ENCODE data around the gene CNNM1. TPM values are rescaled to one million over a fixed set of nuclear protein-coding genes. Genes with fewer than 3 reads are reported as not detected.

CNNM1 gene
- total and polyA plus RNA-seq, 2 donors (not counting 1 experiment from before 2014, with no cell fraction given), result not detected

DNA sequence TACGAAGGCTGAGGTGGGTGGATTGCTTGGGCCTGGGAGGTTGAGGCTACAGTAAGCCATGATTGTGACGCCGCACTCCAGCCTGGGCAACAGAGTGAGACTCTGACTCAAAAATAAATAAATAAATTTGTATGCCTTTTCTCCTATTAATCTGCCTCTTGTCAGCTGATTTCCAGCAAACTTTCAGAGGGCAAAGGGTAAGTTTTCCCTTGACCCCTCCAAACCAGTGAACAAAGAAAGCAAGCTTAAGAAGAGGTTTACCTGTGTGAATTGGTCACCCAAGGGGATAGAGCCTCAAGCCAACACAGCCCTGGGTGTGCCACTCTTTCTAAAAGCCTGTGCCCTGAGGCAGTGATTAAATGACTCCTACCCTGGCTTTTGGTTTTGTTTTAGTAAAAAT, 70.5 kb downstream of the CNNM1 start:
- H3K36me3 ChIP-seq (replicated peaks in 1 of 2; ENCODE audit: control extremely low read depth in 1 of 2, control insufficient read depth in 1 of 2, extremely low read depth in 1 of 2, insufficient read depth in 2 of 2, low read length in 1 of 2), result peaks cover 5 to 33% of the 10 kb centered on the region in 2 experiments
- intact Hi-C loops (cut with micrococcal nuclease), result no loop called here
- H3K4me3 ChIP-seq (ENCODE audit: control extremely low read depth in 1 of 5, extremely low read depth in 1 of 5, insufficient read depth in 1 of 5, low read depth in 2 of 5, low read length in 4 of 5), result no peak overlapping the region

DNA sequence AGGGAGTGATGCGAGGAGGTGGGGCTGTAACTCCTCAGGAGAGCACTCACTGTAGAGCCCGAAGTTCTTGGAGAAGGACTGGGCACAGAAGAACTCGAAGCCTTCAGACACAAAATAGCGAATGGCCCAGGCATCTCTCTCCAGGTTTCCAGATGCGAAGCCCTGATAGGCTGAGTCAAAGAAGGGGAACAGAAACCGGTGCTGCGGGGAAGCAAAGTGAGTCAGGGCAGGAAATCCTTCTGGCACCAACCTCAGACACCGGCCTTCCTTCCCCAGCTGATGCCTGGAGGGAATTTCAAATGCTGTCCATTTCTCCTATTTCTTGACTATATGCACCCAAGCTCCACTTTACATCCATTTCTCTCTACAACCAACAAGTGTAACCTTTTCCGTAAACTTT, 74.5 kb downstream of the CNNM1 start:
- H3K4me3 ChIP-seq (ENCODE audit: control extremely low read depth in 1 of 5, extremely low read depth in 1 of 5, insufficient read depth in 1 of 5, low read depth in 2 of 5, low read length in 4 of 5), result no peak overlapping the region
- DNase-seq, result no peak
- H3K79me2 ChIP-seq (ENCODE audit: control insufficient read depth, insufficient read depth, low read length), result no peaks in the 10 kb centered on the region
- POLR2A ChIA-PET, result no interaction called here
- H3K27me3 ChIP-seq (replicated peaks in 1 of 4; ENCODE audit: control extremely low read depth in 1 of 4, control insufficient read depth in 3 of 4, insufficient read depth in 4 of 4, low read length in 3 of 4), result no peaks in the 10 kb centered on the region
- no peak overlapping the region for H3K27ac ChIP-seq (ENCODE audit: low read length in 2 of 2)
- no peak overlapping the region for H3K9ac ChIP-seq (ENCODE audit: low read length)
- no peak for TF ChIP-seq EZH2 (IDR thresholded peaks at IDR 0.05; ENCODE audit: borderline replicate concordance, insufficient read depth, low read depth, low read length, poor library complexity, severe bottlenecking)
- TF ChIP-seq, protein P1, sequence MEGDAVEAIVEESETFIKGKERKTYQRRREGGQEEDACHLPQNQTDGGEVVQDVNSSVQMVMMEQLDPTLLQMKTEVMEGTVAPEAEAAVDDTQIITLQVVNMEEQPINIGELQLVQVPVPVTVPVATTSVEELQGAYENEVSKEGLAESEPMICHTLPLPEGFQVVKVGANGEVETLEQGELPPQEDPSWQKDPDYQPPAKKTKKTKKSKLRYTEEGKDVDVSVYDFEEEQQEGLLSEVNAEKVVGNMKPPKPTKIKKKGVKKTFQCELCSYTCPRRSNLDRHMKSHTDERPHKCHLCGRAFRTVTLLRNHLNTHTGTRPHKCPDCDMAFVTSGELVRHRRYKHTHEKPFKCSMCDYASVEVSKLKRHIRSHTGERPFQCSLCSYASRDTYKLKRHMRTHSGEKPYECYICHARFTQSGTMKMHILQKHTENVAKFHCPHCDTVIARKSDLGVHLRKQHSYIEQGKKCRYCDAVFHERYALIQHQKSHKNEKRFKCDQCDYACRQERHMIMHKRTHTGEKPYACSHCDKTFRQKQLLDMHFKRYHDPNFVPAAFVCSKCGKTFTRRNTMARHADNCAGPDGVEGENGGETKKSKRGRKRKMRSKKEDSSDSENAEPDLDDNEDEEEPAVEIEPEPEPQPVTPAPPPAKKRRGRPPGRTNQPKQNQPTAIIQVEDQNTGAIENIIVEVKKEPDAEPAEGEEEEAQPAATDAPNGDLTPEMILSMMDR (IDR thresholded peaks at IDR 0.05), result no peak
- CTCF ChIA-PET, result interaction anchor here (1.5 to 4.0 kb wide), 2 partner anchors 11 to 307 kb away, joined by 4 to 21 read pairs; no protein-coding TSS in a partner anchor
- H3K9me3 ChIP-seq (ENCODE audit: control extremely low read depth in 1 of 3, control insufficient read depth in 2 of 3, insufficient read depth in 1 of 3, low read length in 2 of 3), result no peaks in the 10 kb centered on the region
- H3K4me3 Mint-ChIP-seq, result no peak overlapping the region
- peaks cover 8 to 51% of the 10 kb centered on the region in 2 experiments for H3K36me3 ChIP-seq (replicated peaks in 1 of 2; ENCODE audit: control extremely low read depth in 1 of 2, control insufficient read depth in 1 of 2, extremely low read depth in 1 of 2, insufficient read depth in 2 of 2, low read length in 1 of 2)
- no peaks in the 10 kb centered on the region for H3K4me1 ChIP-seq (ENCODE audit: control insufficient read depth in 2 of 2, insufficient read depth in 2 of 2, low read length in 2 of 2)
- ATAC-seq (ENCODE audit: low read depth), result no peak
- H3K27ac Mint-ChIP-seq, result no peak overlapping the region
- no peak overlapping the region for H2AFZ ChIP-seq (ENCODE audit: insufficient read depth, low read depth, low read length, poor library complexity, severe bottlenecking)
- H4K20me1 ChIP-seq (ENCODE audit: control insufficient read depth, insufficient read depth, low read length, poor library complexity, severe bottlenecking), result no peaks in the 10 kb centered on the region
- no peaks in the 10 kb centered on the region for H3K27me3 Mint-ChIP-seq
- H3K9me3 Mint-ChIP-seq (ENCODE audit: insufficient read depth), result no peaks in the 10 kb centered on the region
- peaks cover 10% of the 10 kb centered on the region for H3K4me1 Mint-ChIP-seq
- no peak overlapping the region for H3K4me2 ChIP-seq (replicated peaks; ENCODE audit: low read depth, low read length, poor library complexity, severe bottlenecking)
- intact Hi-C loops (cut with micrococcal nuclease), result no loop called here
- WGBS (ENCODE audit: insufficient coverage), result 41% methylated on average over 8 of the region's 9 CpGs

More for the DNA sequence above, 70.5 kb downstream of the CNNM1 start:
- no peak for TF ChIP-seq EZH2 (IDR thresholded peaks at IDR 0.05; ENCODE audit: borderline replicate concordance, insufficient read depth, low read depth, low read length, poor library complexity, severe bottlenecking)
- TF ChIP-seq, protein P1 (IDR thresholded peaks at IDR 0.05), result no peak
- Mint-ChIP-seq H3K27ac (no peak overlapping the region), H3K4me3 (no peak overlapping the region), H3K27me3 (no peaks in the 10 kb centered on the region), H3K4me1 (peaks cover 9% of the 10 kb centered on the region), H3K9me3 (ENCODE audit: insufficient read depth) (no peaks in the 10 kb centered on the region)
- H3K4me2 ChIP-seq (replicated peaks; ENCODE audit: low read depth, low read length, poor library complexity, severe bottlenecking), result no peak overlapping the region
- no peaks in the 10 kb centered on the region for H3K27me3 ChIP-seq (replicated peaks in 1 of 4; ENCODE audit: control extremely low read depth in 1 of 4, control insufficient read depth in 3 of 4, insufficient read depth in 4 of 4, low read length in 3 of 4)
- H3K79me2 ChIP-seq (ENCODE audit: control insufficient read depth, insufficient read depth, low read length), result no peaks in the 10 kb centered on the region
- WGBS (ENCODE audit: insufficient coverage), result no CpG with 5 or more reads among the region's 3 CpGs
- ChIA-PET CTCF (no interaction called here), POLR2A (no interaction called here)
- ATAC-seq (ENCODE audit: low read depth) (no peak), DNase-seq (no peak)
- no peaks in the 10 kb centered on the region for H4K20me1 ChIP-seq (ENCODE audit: control insufficient read depth, insufficient read depth, low read length, poor library complexity, severe bottlenecking)
- no peaks in the 10 kb centered on the region for H3K4me1 ChIP-seq (ENCODE audit: control insufficient read depth in 2 of 2, insufficient read depth in 2 of 2, low read length in 2 of 2)
- no peaks in the 10 kb centered on the region for H3K9me3 ChIP-seq (ENCODE audit: control extremely low read depth in 1 of 3, control insufficient read depth in 2 of 3, insufficient read depth in 1 of 3, low read length in 2 of 3)
- H2AFZ ChIP-seq (ENCODE audit: insufficient read depth, low read depth, low read length, poor library complexity, severe bottlenecking), result no peak overlapping the region
- H3K27ac ChIP-seq (ENCODE audit: low read length in 2 of 2), result no peak overlapping the region
- H3K9ac ChIP-seq (ENCODE audit: low read length), result no peak overlapping the region

Data from B cell (primary cell).